Endodermal cell (in vitro differentiated cells): Measurements from ENCODE around the gene DNM2. TPM values are rescaled to one million over a fixed set of nuclear protein-coding genes. Genes with fewer than 3 reads are reported as not detected.
"Not testable (repeated sequence)": the region's sequence is repeated elsewhere in the genome, so short reads cannot be mapped to it uniquely, and the experiment has no call there.

Source experiments
- DNase-seq: peaks from one replicate; pipeline ENCODE4 v3.0.0-alpha.2; 2017
- H3K27ac ChIP-seq: 2 replicates; pipeline ENCODE4 v1.5.1; 2013; ENCODE audit warnings: mild to moderate bottlenecking, low read depth, low read length, moderate library complexity
- H3K27me3 ChIP-seq: 2 replicates; pipeline ENCODE4 v1.6.1; 2013; ENCODE audit warnings: mild to moderate bottlenecking, low read length, moderate library complexity; ENCODE audit not compliant: insufficient read depth, control insufficient read depth, poor library complexity, severe bottlenecking
- H3K36me3 ChIP-seq: 2 replicates; pipeline ENCODE4 v1.7.0; 2013; ENCODE audit warnings: mild to moderate bottlenecking, low read length, moderate library complexity; ENCODE audit not compliant: control insufficient read depth, insufficient read depth
- H3K4me1 ChIP-seq: one replicate; pipeline ENCODE4 v1.7.0; 2013; ENCODE audit warnings: low read length; ENCODE audit not compliant: control insufficient read depth, insufficient read depth
- H3K4me3 ChIP-seq: 2 replicates; pipeline ENCODE4 v1.5.1; 2013; ENCODE audit warnings: mild to moderate bottlenecking, low read length, moderate library complexity
- H3K9ac ChIP-seq: 2 replicates; pipeline ENCODE4 v1.6.1; 2013; ENCODE audit warnings: mild to moderate bottlenecking, low read length, moderate library complexity; ENCODE audit not compliant: poor library complexity, severe bottlenecking; ENCODE audit errors: extremely low read depth
- H3K9me3 ChIP-seq: 2 replicates; pipeline ENCODE4 v1.6.1; 2013; ENCODE audit warnings: mild to moderate bottlenecking, low read length, moderate library complexity; ENCODE audit not compliant: control insufficient read depth
- H3K27ac Mint-ChIP-seq: 2 replicates; pipeline ENCODE4 v1.8.0; 2020; ENCODE audit warnings: mixed read lengths
- H3K27me3 Mint-ChIP-seq: 2 replicates; pipeline ENCODE4 v1.8.0; 2021; ENCODE audit warnings: mild to moderate bottlenecking, mixed read lengths; ENCODE audit not compliant: insufficient read depth
- H3K36me3 Mint-ChIP-seq: 2 replicates; pipeline ENCODE4 v1.8.0; 2020; ENCODE audit warnings: low read depth, mixed read lengths
- H3K4me1 Mint-ChIP-seq: 2 replicates; pipeline ENCODE4 v1.8.0; 2020; ENCODE audit warnings: mixed read lengths
- H3K4me3 Mint-ChIP-seq: 2 replicates; pipeline ENCODE4 v1.8.0; 2020; ENCODE audit warnings: mild to moderate bottlenecking, moderate library complexity, mixed read lengths
- H3K9me3 Mint-ChIP-seq: 2 replicates; pipeline ENCODE4 v1.8.0; 2020; ENCODE audit warnings: mild to moderate bottlenecking, mixed read lengths
- CTCF ChIP-seq: fragments of 200-600 bp; sonication (generic); conservative IDR thresholded peaks from 2 replicates; pipeline ENCODE4 v1.5.0; 2021; ENCODE audit warnings: antibody characterized with exemption, mild to moderate bottlenecking
- WGBS, 2 experiments: methylation state at CpG; one replicate each; pipeline versions ENCODE4 v1.1.5 to v1.1.7; 2013; ENCODE audit warnings: missing lambda C conversion rate in 2 of 2, mixed read lengths in 1 of 2; ENCODE audit not compliant: insufficient coverage in 1 of 2, insufficient read length in 1 of 2; 5-methylcytosine and 5-hydroxymethylcytosine counted together
- total RNA-seq, 2 donors: library from RNA; stranded (reverse); fragmentation: NEBNext Ultra II Directional in 1 of 2; extraction: Animal tissue kit (Norgen Biotek cat#: 25700) in 1 of 2; gene quantifications; 2 replicates in 1 of 2; 3 replicates in 1 of 2; pipeline ENCODE4 v1.2.1, GENCODE V29; 2021

Gene DNM2
- total RNA-seq, 2 donors from 2014 or later = 118 to 136 TPM

- H3K4me1 Mint-ChIP-seq = no peaks in the 10 kb centered on the region
- TF ChIP-seq CTCF = no peak
These were observed 135.1 kb downstream of the DNM2 start for GRCh38 chr19:10852941-10853340.

GRCh38 chr19:10854350-10855089, 136.6 kb downstream of the DNM2 start:
- Histone ChIP-seq H3K27ac (no peak overlapping the region), H3K4me3 (no peak overlapping the region), H3K9me3 (no peaks in the 10 kb centered on the region), H3K9ac (no peak overlapping the region), H3K27me3 (no peaks in the 10 kb centered on the region), H3K4me1 (no peaks in the 10 kb centered on the region), H3K36me3 (no peaks in the 10 kb centered on the region)
- no peak for DNase-seq
- Mint-ChIP-seq H3K4me3 (no peak overlapping the region), H3K36me3 (no peaks in the 10 kb centered on the region), H3K4me1 (no peaks in the 10 kb centered on the region), H3K9me3 (no peaks in the 10 kb centered on the region), H3K27me3 (peaks cover 9% of the 10 kb centered on the region), H3K27ac (no peak overlapping the region)
- TF ChIP-seq CTCF = no peak
- 88 to 94% methylated on average over 6 to 7 of the region's 7 CpGs for WGBS, 2 experiments

More at GRCh38 chr19:10852941-10853340, 135.1 kb downstream of the DNM2 start:
- Histone ChIP-seq H3K9ac (no peak overlapping the region), H3K27ac (no peak overlapping the region), H3K27me3 (no peaks in the 10 kb centered on the region), H3K9me3 (no peaks in the 10 kb centered on the region), H3K4me3 (no peak overlapping the region), H3K4me1 (no peaks in the 10 kb centered on the region), H3K36me3 (no peaks in the 10 kb centered on the region)
- no peak for DNase-seq
- Mint-ChIP-seq H3K27ac (no peak overlapping the region), H3K4me3 (no peak overlapping the region), H3K27me3 (peaks cover 14% of the 10 kb centered on the region), H3K9me3 (peaks cover 1% of the 10 kb centered on the region), H3K36me3 (no peaks in the 10 kb centered on the region)
- WGBS, 2 experiments = 90% methylated on average over 5 to 7 of the region's 7 CpGs

- Mint-ChIP-seq H3K4me3 (no peak overlapping the region), H3K27me3 (peaks cover 4% of the 10 kb centered on the region)
- 79 to 94% methylated on average over 4 to 5 of the region's 5 CpGs for WGBS, 2 experiments
These were observed 138.1 kb downstream of the DNM2 start for GRCh38 chr19:10855879-10856522.

GRCh38 chr19:10856899-10857298, 139.0 kb downstream of the DNM2 start:
- not testable (repeated sequence) for H3K27ac ChIP-seq, H3K9me3 ChIP-seq, H3K27ac Mint-ChIP-seq, H3K27me3 ChIP-seq, DNase-seq, H3K4me1 ChIP-seq, H3K4me3 ChIP-seq, H3K36me3 Mint-ChIP-seq, H3K27me3 Mint-ChIP-seq, H3K36me3 ChIP-seq, H3K4me3 Mint-ChIP-seq, H3K4me1 Mint-ChIP-seq, H3K9me3 Mint-ChIP-seq, H3K9ac ChIP-seq
- WGBS, 2 experiments = no CpG with 5 or more reads among the region's 1 CpG

More at GRCh38 chr19:10855879-10856522, 138.1 kb downstream of the DNM2 start:
- H3K27ac ChIP-seq = no peak overlapping the region
- Mint-ChIP-seq H3K4me1 (no peaks in the 10 kb centered on the region), H3K9me3 (no peaks in the 10 kb centered on the region), H3K36me3 (no peaks in the 10 kb centered on the region), H3K27ac (no peak overlapping the region)
- peak; percentile 83 for DNase-seq
- no peaks in the 10 kb centered on the region for H3K9me3 ChIP-seq
- no peaks in the 10 kb centered on the region for H3K4me1 ChIP-seq
- H3K36me3 ChIP-seq = no peaks in the 10 kb centered on the region
- TF ChIP-seq CTCF = peak; percentile 75
- H3K9ac ChIP-seq = no peak overlapping the region
- no peak overlapping the region for H3K4me3 ChIP-seq
- H3K27me3 ChIP-seq = no peaks in the 10 kb centered on the region
